H1 (cell line): Measurements from ENCODE around the gene SEC16A. TPM values are rescaled to one million over a fixed set of nuclear protein-coding genes. Genes with fewer than 3 reads are reported as not detected.

Experiments used
- CTCF ChIA-PET: fragments of 300-600 bp; sonication (Branson Sonifier 250); formaldehyde crosslinking; loops from one replicate; lab custom pipeline; 2021; ENCODE audit not compliant: partially characterized antibody; lab: Charles Lee
- POLR2A ChIA-PET: fragments of 300-600 bp; sonication (Branson Sonifier 250); formaldehyde crosslinking; loops from one replicate; lab custom pipeline; 2021; ENCODE audit warnings: inconsistent platforms; ENCODE audit not compliant: partially characterized antibody; lab: Charles Lee
- DNase-seq, 2 experiments: peaks; one replicate each; pipeline versions ENCODE4 v3.0.0 to v3.0.0-alpha.2; 2010 to 2022; ENCODE audit warnings: low spot score in 2 of 2, low read depth in 1 of 2, mixed read lengths in 1 of 2
- FAIRE-seq: peaks from 2 replicates; lab custom pipeline; 2011; peaks lifted over from hg19 to GRCh38; lab: Jason Lieb, UNC
- H2AFZ ChIP-seq: 2 replicates; pipeline ENCODE4 v1.8.1; 2012; ENCODE audit warnings: low read length, inconsistent platforms
- H2AK5ac ChIP-seq: 2 replicates; pipeline ENCODE4 v1.6.1; 2013; ENCODE audit warnings: low read depth, low read length
- H2BK120ac ChIP-seq: replicated peaks from 2 replicates; pipeline ENCODE3; 2013; ENCODE audit warnings: low read depth, low read length, inconsistent platforms
- H2BK12ac ChIP-seq: 2 replicates; pipeline ENCODE4 v1.6.1; 2013; ENCODE audit warnings: low read depth, low read length
- H2BK15ac ChIP-seq: 2 replicates; pipeline ENCODE4 v1.6.1; 2013; ENCODE audit warnings: low read length
- H2BK20ac ChIP-seq: 2 replicates; pipeline ENCODE4 v1.6.1; 2013; ENCODE audit warnings: low read length
- H2BK5ac ChIP-seq: 2 replicates; pipeline ENCODE4 v1.6.1; 2013; ENCODE audit warnings: low read depth, low read length
- H3K14ac ChIP-seq: 2 replicates; pipeline ENCODE4 v1.6.1; 2013; ENCODE audit warnings: inconsistent platforms; ENCODE audit not compliant: insufficient read length
- H3K18ac ChIP-seq: 2 replicates; pipeline ENCODE4 v1.6.1; 2013; ENCODE audit warnings: low read length; ENCODE audit errors: extremely low read depth
- H3K23ac ChIP-seq: 2 replicates; pipeline ENCODE4 v1.6.1; 2013; ENCODE audit warnings: inconsistent platforms; ENCODE audit not compliant: insufficient read length
- H3K23me2 ChIP-seq: 2 replicates; pipeline ENCODE4 v1.6.1; 2013; ENCODE audit warnings: low read depth, low read length
- H3K27ac ChIP-seq: 2 replicates; pipeline ENCODE4 v1.6.1; 2011; ENCODE audit warnings: low read depth, low read length, inconsistent platforms
- H3K27me3 ChIP-seq, 4 experiments: replicated peaks in 1 of 4; 1 replicate in 1 of 4; 2 replicates in 3 of 4; pipeline versions ENCODE4 v1.6.1 to v1.8.1; 2011 to 2013; ENCODE audit warnings: low read length in 3 of 4, mild to moderate bottlenecking in 3 of 4, inconsistent platforms in 2 of 4, mixed read lengths in 2 of 4, moderate library complexity in 1 of 4; ENCODE audit not compliant: control insufficient read depth in 3 of 4, insufficient read depth in 3 of 4; ENCODE audit errors: extremely low read depth in 1 of 4
- H3K36me3 ChIP-seq, 4 experiments: 2 replicates each; pipeline versions ENCODE4 v1.6.1 to v1.8.1; 2011 to 2013; ENCODE audit warnings: mild to moderate bottlenecking in 4 of 4, low read length in 3 of 4, moderate library complexity in 2 of 4, control low read depth in 1 of 4, inconsistent platforms in 1 of 4; ENCODE audit not compliant: insufficient read depth in 4 of 4, control insufficient read depth in 2 of 4
- H3K4ac ChIP-seq: replicated peaks from 2 replicates; pipeline ENCODE3; 2013; ENCODE audit warnings: low read length, low read depth, mixed read lengths, inconsistent platforms; ENCODE audit not compliant: insufficient read length
- H3K4me1 ChIP-seq, 4 experiments: replicated peaks in 1 of 4; 1 replicate in 1 of 4; 2 replicates in 3 of 4; pipeline versions ENCODE4 v1.6.1 to v1.8.1; 2011 to 2013; ENCODE audit warnings: low read length in 3 of 4, inconsistent platforms in 2 of 4, mixed read lengths in 1 of 4; ENCODE audit not compliant: insufficient read depth in 4 of 4, control insufficient read depth in 3 of 4
- H3K4me2 ChIP-seq, 2 experiments: 2 replicates each; pipeline versions ENCODE4 v1.6.1 to v1.8.1; 2011 to 2013; ENCODE audit warnings: low read depth in 2 of 2, low read length in 2 of 2, control low read depth in 1 of 2, inconsistent platforms in 1 of 2, mild to moderate bottlenecking in 1 of 2; ENCODE audit not compliant: insufficient read depth in 1 of 2
- H3K4me3 ChIP-seq, 4 experiments: fragments of 200-600, 300-600 bp in 1 of 4; sonication (generic), shearing (Covaris generic), sonication (Bioruptor Twin) in 1 of 4; 2 replicates each; pipeline versions ENCODE4 v1.5.1 to v1.8.1; 2011 to 2016; ENCODE audit warnings: low read length in 4 of 4, low read depth in 3 of 4, control low read depth in 2 of 4, inconsistent platforms in 2 of 4, mild to moderate bottlenecking in 2 of 4, mixed read lengths in 1 of 4, moderate library complexity in 1 of 4; ENCODE audit not compliant: insufficient read depth in 2 of 4; ENCODE audit errors: extremely low read depth in 1 of 4
- H3K56ac ChIP-seq: replicated peaks from 2 replicates; pipeline ENCODE3; 2013; ENCODE audit warnings: low read depth, mild to moderate bottlenecking, mixed read lengths, low read length, inconsistent platforms; ENCODE audit not compliant: insufficient read length
- H3K79me1 ChIP-seq: 2 replicates; pipeline ENCODE4 v1.6.1; 2013; ENCODE audit warnings: low read depth, low read length, control low read depth
- H3K79me2 ChIP-seq, 2 experiments: 2 replicates each; pipeline versions ENCODE4 v1.6.1 to v1.8.1; 2012 to 2013; ENCODE audit warnings: low read length in 2 of 2, mild to moderate bottlenecking in 2 of 2, inconsistent platforms in 1 of 2; ENCODE audit not compliant: insufficient read depth in 2 of 2, control insufficient read depth in 1 of 2
- H3K9ac ChIP-seq, 4 experiments: replicated peaks in 1 of 4; 1 replicate in 1 of 4; 2 replicates in 3 of 4; pipeline versions ENCODE4 v1.6.1 to v1.8.1; 2011 to 2013; ENCODE audit warnings: low read depth in 3 of 4, low read length in 3 of 4, control low read depth in 2 of 4, mild to moderate bottlenecking in 2 of 4, moderate library complexity in 2 of 4, inconsistent platforms in 1 of 4; ENCODE audit errors: extremely low read depth in 1 of 4
- H3K9me3 ChIP-seq, 2 experiments: 2 replicates each; pipeline versions ENCODE4 v1.6.1 to v1.8.1; 2012 to 2013; ENCODE audit warnings: mild to moderate bottlenecking in 2 of 2, moderate library complexity in 2 of 2, control low read depth in 1 of 2, inconsistent platforms in 1 of 2, low read depth in 1 of 2, low read length in 1 of 2, mixed read lengths in 1 of 2; ENCODE audit not compliant: insufficient read depth in 2 of 2
- H4K20me1 ChIP-seq, 2 experiments: replicated peaks in 1 of 2; 2 replicates each; pipeline versions ENCODE3 to v1.8.1; 2011 to 2013; ENCODE audit warnings: inconsistent platforms in 2 of 2, low read length in 2 of 2, mild to moderate bottlenecking in 1 of 2; ENCODE audit not compliant: insufficient read depth in 2 of 2, control insufficient read depth in 1 of 2
- H4K5ac ChIP-seq: 2 replicates; pipeline ENCODE4 v1.6.1; 2013; ENCODE audit warnings: low read length, low read depth, mixed read lengths, inconsistent platforms; ENCODE audit not compliant: insufficient read length
- H4K8ac ChIP-seq: 2 replicates; pipeline ENCODE4 v1.8.0; 2013; ENCODE audit warnings: mild to moderate bottlenecking, moderate library complexity, low read length, inconsistent platforms; ENCODE audit not compliant: insufficient read depth; ENCODE audit errors: extremely low read depth
- H4K91ac ChIP-seq: replicated peaks from 2 replicates; pipeline ENCODE3; 2013; ENCODE audit warnings: low read length, mixed read lengths, inconsistent platforms; ENCODE audit not compliant: insufficient read length
- EZH2 ChIP-seq: fragments of 200-600 bp; sonication (generic); IDR thresholded peaks from 2 replicates; pipeline ENCODE4 v1.7.1; 2012; ENCODE audit warnings: low read depth, mild to moderate bottlenecking, moderate library complexity, low read length, inconsistent platforms; ENCODE audit not compliant: severe bottlenecking
- TEAD4 ChIP-seq: IDR thresholded peaks from 2 replicates; pipeline ENCODE4 v1.6.1; 2012; ENCODE audit warnings: low read depth, low read length, inconsistent platforms, mixed read lengths
- YY1 ChIP-seq: IDR thresholded peaks from 2 replicates; pipeline ENCODE4 v1.6.1; 2011; ENCODE audit warnings: low read depth, mild to moderate bottlenecking, low read length
- WGBS, 2 experiments: shearing (Covaris generic) in 1 of 2; methylation state at CpG; one replicate each; pipeline versions ENCODE4 v1.1.6 to v1.1.7; 2013 to 2015; ENCODE audit warnings: low lambda C conversion rate in 2 of 2, mixed read lengths in 2 of 2, inconsistent platforms in 1 of 2, low coverage in 1 of 2, missing lambda C conversion rate in 1 of 2; ENCODE audit not compliant: insufficient replicate concordance in 2 of 2, insufficient coverage in 1 of 2, insufficient read length in 1 of 2; ENCODE audit errors: extremely low coverage in 1 of 2, missing lambda C conversion rate in 1 of 2; 5-methylcytosine and 5-hydroxymethylcytosine counted together
- polyA plus RNA-seq, 7 experiments: library from polyadenylated mRNA; depleted of rRNA in 3 of 7; stranded (reverse) in 5 of 7; unstranded in 2 of 7; fragments of >200 nt in 5 of 7; fragments of 200-250 nt in 2 of 7; gene quantifications; 1 replicate in 5 of 7; 2 replicates in 1 of 7; 4 replicates in 1 of 7; pipeline versions ENCODE4 v1.2.1 to v1.2.3, GENCODE V29; 2011 to 2013; ENCODE audit warnings: missing spikeins in 2 of 7, mixed read lengths in 2 of 7
- total RNA-seq: library from RNA; stranded (reverse); fragmentation: NEBNext Ultra II Directional; extraction: Animal tissue kit (Norgen Biotek cat#: 25700); gene quantifications from 2 replicates; pipeline ENCODE4 v1.2.1, GENCODE V29; 2021

The SEC16A gene
- total and polyA plus RNA-seq, 2 of the 8 experiments (the other 6 are each of a cell fraction or from before 2014, with no cell fraction given), result 21.6 to 49.0 TPM

DNA sequence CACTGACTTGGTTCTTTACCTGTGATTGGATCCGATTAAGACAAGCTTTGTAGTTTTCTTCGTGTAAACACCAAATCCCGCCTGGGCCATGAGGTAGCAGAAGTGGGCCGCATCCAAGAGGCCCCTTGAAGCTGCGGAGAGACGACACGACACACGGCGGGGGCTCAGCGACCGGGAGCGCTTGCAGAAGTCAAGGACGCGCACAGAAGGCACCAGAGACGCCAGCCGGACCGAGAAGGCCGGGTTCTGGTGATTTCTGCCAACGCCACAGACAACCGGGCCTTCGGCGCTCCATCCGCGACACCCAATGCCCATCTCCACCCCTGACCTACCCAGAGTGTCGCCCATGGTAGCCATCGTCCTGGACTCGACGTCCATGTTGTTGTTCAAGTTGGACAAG lies 23.4 kb downstream of the SEC16A start:
- Histone ChIP-seq H3K4me2 (no peak overlapping the region), H3K4ac (no peak overlapping the region), H3K9ac (no peak overlapping the region)
- no peak for DNase-seq
- TF ChIP-seq EZH2, result no peak
- no peak for TF ChIP-seq TEAD4
- no peak for TF ChIP-seq YY1
- TF ChIP-seq, all 59 proteins: peak for 0
- no peak overlapping the region for H3K27ac ChIP-seq
- H2BK5ac ChIP-seq, result no peak overlapping the region
- no peak overlapping the region for H3K4me3 ChIP-seq
- no peaks in the 10 kb centered on the region; the same call in 1 of the 2 replicates for H3K79me1 ChIP-seq
- no peaks in the 10 kb centered on the region for H3K27me3 ChIP-seq
- peaks cover 36 to 76% (median 72%) of the 10 kb centered on the region in 4 experiments for H3K36me3 ChIP-seq
- H3K14ac ChIP-seq, result no peak overlapping the region
- no peak for FAIRE-seq
- H2BK20ac ChIP-seq, result no peak overlapping the region
- no peak overlapping the region for H2BK15ac ChIP-seq
- H3K23me2 ChIP-seq, result no peaks in the 10 kb centered on the region
- no peak overlapping the region for H3K56ac ChIP-seq
- no peaks in the 10 kb centered on the region for H3K79me2 ChIP-seq
- no peak overlapping the region for H2BK120ac ChIP-seq
- no peak overlapping the region for H4K91ac ChIP-seq
- no peak overlapping the region for H2AFZ ChIP-seq
- no peak overlapping the region for H3K23ac ChIP-seq
- H4K5ac ChIP-seq, result no peak overlapping the region
- no peak overlapping the region for H2AK5ac ChIP-seq
- no peak overlapping the region for H4K8ac ChIP-seq
- no peaks in the 10 kb centered on the region for H3K9me3 ChIP-seq
- no peaks in the 10 kb centered on the region for H3K4me1 ChIP-seq
- ChIA-PET POLR2A (no interaction called here), CTCF (interaction anchor here (0.7 to 1.5 kb wide), 6 partner anchors 13 to 139 kb away, joined by 3 to 6 read pairs (median 3); partner anchors contain the start of gene INPP5E)
- no peak overlapping the region for H2BK12ac ChIP-seq
- WGBS, 2 experiments, result 94% methylated on average over 28 of the region's 28 CpGs; no CpG with 5 or more reads in 1 of the 2 experiments
- no peak overlapping the region for H3K18ac ChIP-seq
- H4K20me1 ChIP-seq, result peaks cover 7 to 25% of the 10 kb centered on the region in 2 experiments
